Measurements from ENCODE around the gene CLSTN2. TPM values are rescaled to one million over a fixed set of nuclear protein-coding genes. Genes with fewer than 3 reads are reported as not detected.

Gene CLSTN2
- total RNA-seq, 2 donors from 2014 or later = 0.82 to 1.3 TPM

DNA sequence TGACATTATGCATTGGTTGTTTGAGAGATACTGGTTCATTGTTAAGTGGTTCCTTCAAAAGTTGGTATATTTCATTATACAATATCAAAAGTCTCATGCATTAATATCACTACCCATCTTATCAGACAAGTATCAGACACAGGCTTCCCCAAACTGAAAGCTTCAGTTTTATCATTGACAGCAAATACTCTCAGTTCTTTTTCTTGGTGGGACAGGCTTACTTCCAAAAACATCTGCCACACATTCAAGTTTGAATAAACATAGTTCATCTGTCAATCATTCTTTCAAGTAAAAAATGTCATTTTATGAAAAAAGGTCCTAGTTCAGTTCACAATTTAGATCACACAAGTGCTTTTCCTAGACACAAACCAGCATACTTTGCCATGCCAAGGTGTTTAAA, 462.9 kb downstream of the CLSTN2 start:
- no peaks in the 10 kb centered on the region for H3K9me3 ChIP-seq

GRCh38 chr3:140398387-140398786, 463.4 kb downstream of the CLSTN2 start:
- no peak for DNase-seq
- intact Hi-C loops (cut with DNase I) = no loop called here
- no peak overlapping the region for H3K27ac ChIP-seq
- no peak overlapping the region for H3K9ac ChIP-seq (ENCODE audit: low read depth in 2 of 2, low read length in 2 of 2)
- TF ChIP-seq, protein P1, sequence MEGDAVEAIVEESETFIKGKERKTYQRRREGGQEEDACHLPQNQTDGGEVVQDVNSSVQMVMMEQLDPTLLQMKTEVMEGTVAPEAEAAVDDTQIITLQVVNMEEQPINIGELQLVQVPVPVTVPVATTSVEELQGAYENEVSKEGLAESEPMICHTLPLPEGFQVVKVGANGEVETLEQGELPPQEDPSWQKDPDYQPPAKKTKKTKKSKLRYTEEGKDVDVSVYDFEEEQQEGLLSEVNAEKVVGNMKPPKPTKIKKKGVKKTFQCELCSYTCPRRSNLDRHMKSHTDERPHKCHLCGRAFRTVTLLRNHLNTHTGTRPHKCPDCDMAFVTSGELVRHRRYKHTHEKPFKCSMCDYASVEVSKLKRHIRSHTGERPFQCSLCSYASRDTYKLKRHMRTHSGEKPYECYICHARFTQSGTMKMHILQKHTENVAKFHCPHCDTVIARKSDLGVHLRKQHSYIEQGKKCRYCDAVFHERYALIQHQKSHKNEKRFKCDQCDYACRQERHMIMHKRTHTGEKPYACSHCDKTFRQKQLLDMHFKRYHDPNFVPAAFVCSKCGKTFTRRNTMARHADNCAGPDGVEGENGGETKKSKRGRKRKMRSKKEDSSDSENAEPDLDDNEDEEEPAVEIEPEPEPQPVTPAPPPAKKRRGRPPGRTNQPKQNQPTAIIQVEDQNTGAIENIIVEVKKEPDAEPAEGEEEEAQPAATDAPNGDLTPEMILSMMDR (IDR thresholded peaks at IDR 0.05) = no peak
- no peaks in the 10 kb centered on the region for H3K4me1 ChIP-seq
- no peaks in the 10 kb centered on the region for H3K27me3 ChIP-seq
- H3K36me3 ChIP-seq = no peaks in the 10 kb centered on the region
- H3K4me3 ChIP-seq = no peak overlapping the region
- no peaks in the 10 kb centered on the region for H3K9me3 ChIP-seq

More for the DNA sequence above, 462.9 kb downstream of the CLSTN2 start:
- DNase-seq = no peak
- Histone ChIP-seq H3K27me3 (no peaks in the 10 kb centered on the region), H3K9ac (ENCODE audit: low read depth in 2 of 2, low read length in 2 of 2) (no peak overlapping the region), H3K4me1 (no peaks in the 10 kb centered on the region), H3K27ac (no peak overlapping the region), H3K4me3 (no peak overlapping the region), H3K36me3 (no peaks in the 10 kb centered on the region)
- intact Hi-C loops (cut with DNase I) = no loop called here
- TF ChIP-seq, protein P1 (IDR thresholded peaks at IDR 0.05) = no peak

DNA sequence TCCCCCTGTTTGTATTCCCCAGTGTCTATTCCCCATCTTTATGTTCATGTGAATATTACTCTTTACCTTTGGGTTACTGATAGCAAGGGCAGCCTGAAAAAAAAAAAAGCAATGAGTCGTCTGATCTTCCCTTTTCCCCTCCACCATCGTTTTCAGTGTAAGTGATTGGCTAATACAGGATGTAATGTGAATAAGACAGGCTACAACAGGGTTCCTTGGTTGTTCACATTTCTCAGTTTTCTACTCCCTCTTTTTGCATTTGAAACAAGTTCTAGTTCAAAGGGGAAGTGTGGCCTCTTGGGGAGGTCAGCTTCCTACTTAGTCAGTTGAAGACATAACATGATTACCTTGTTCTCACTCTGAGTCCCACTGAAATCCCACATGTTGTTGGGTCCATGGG, 464.9 kb downstream of the CLSTN2 start:
- TF ChIP-seq, protein P1 (IDR thresholded peaks at IDR 0.05) = no peak
- Histone ChIP-seq H3K9me3 (no peaks in the 10 kb centered on the region), H3K27me3 (no peaks in the 10 kb centered on the region)

DNA sequence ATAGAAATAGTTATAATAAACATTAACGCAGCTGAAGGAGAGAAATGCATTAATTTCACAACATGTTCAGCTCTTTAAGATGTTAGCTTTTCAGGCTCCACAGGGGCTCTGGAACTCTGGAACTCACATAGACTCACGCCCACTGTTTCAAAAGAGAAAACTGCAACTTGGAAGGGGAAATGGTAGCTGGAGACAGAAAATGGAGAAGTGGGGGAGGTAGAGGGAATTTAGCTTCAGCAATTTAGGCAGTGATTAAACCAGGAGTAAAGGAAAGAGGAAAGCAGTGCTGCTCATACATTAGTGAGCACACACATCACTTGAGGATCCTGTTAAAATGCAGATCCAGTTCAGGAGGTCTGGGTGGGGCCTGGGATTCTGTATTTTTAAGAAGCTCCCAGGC, 468.1 kb downstream of the CLSTN2 start:
- Histone ChIP-seq H3K4me1 (no peaks in the 10 kb centered on the region), H3K9ac (ENCODE audit: low read depth in 2 of 2, low read length in 2 of 2) (no peak overlapping the region), H3K36me3 (no peaks in the 10 kb centered on the region), H3K4me3 (no peak overlapping the region), H3K27me3 (no peaks in the 10 kb centered on the region), H3K27ac (no peak overlapping the region), H3K9me3 (no peaks in the 10 kb centered on the region)
- intact Hi-C loops (cut with DNase I) = no loop called here
- TF ChIP-seq, protein P1 (IDR thresholded peaks at IDR 0.05) = no peak
- DNase-seq = no peak

More for the DNA sequence above, 464.9 kb downstream of the CLSTN2 start:
- Histone ChIP-seq H3K4me1 (no peaks in the 10 kb centered on the region), H3K4me3 (no peak overlapping the region), H3K36me3 (no peaks in the 10 kb centered on the region), H3K27ac (no peak overlapping the region), H3K9ac (ENCODE audit: low read depth in 2 of 2, low read length in 2 of 2) (no peak overlapping the region)
- intact Hi-C loops (cut with DNase I) = no loop called here
- no peak for DNase-seq

DNA sequence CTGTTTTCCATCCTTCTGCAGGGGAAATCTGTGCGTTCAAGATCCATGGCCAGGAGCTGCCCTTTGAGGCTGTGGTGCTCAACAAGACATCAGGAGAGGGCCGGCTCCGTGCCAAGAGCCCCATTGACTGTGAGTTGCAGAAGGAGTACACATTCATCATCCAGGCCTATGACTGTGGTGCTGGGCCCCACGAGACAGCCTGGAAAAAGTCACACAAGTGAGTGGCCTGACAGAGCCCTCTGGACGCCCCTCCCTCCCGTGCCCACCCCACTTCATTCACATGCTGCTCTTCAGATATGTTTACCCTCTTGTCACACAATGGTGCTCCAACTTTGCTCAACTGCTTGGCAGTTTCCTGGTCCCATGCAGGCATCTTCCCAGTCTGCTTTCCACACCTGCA, 468.6 kb downstream of the CLSTN2 start:
- intact Hi-C loops (cut with DNase I) = no loop called here
- no peaks in the 10 kb centered on the region for H3K36me3 ChIP-seq
- TF ChIP-seq, protein P1 (IDR thresholded peaks at IDR 0.05) = no peak
- no peak overlapping the region for H3K27ac ChIP-seq
- H3K9me3 ChIP-seq = no peaks in the 10 kb centered on the region
- H3K4me3 ChIP-seq = no peak overlapping the region
- no peaks in the 10 kb centered on the region for H3K27me3 ChIP-seq
- no peaks in the 10 kb centered on the region for H3K4me1 ChIP-seq
- H3K9ac ChIP-seq (ENCODE audit: low read depth in 2 of 2, low read length in 2 of 2) = no peak overlapping the region
- DNase-seq = no peak

GRCh38 chr3:140406655-140407054, 471.7 kb downstream of the CLSTN2 start:
- no peak overlapping the region for H3K4me3 ChIP-seq
- intact Hi-C loops (cut with DNase I) = no loop called here
- TF ChIP-seq, protein P1 (IDR thresholded peaks at IDR 0.05) = no peak
- H3K27ac ChIP-seq = no peak overlapping the region
- no peaks in the 10 kb centered on the region for H3K27me3 ChIP-seq
- no peaks in the 10 kb centered on the region for H3K4me1 ChIP-seq
- H3K9ac ChIP-seq (ENCODE audit: low read depth in 2 of 2, low read length in 2 of 2) = no peak overlapping the region
- no peaks in the 10 kb centered on the region for H3K9me3 ChIP-seq
- H3K36me3 ChIP-seq = no peaks in the 10 kb centered on the region
- DNase-seq = no peak

Data from colonic mucosa (tissue), 4 donors.